IMR-90 (cell line): ENCODE data around the gene GPR21.

Source experiments
- CEBPB ChIP-seq: IDR thresholded peaks from 2 replicates; pipeline ENCODE4 v1.6.1; 2012; ENCODE audit warnings: low read depth, low read length, improper control_type of control experiment
- CHD1 ChIP-seq: IDR thresholded peaks from 2 replicates; pipeline ENCODE4 v1.6.1; 2012; ENCODE audit warnings: low read depth, low read length, improper control_type of control experiment
- POLR2A ChIP-seq: IDR thresholded peaks from 2 replicates; pipeline ENCODE4 v1.6.1; 2012; ENCODE audit warnings: mild to moderate bottlenecking, low read depth, low read length
- RAD21 ChIP-seq: IDR thresholded peaks from 2 replicates; pipeline ENCODE4 v1.6.1; 2012; ENCODE audit warnings: low read length, improper control_type of control experiment
- TF ChIP-seq, protein P1 (sequence below): conservative IDR thresholded peaks from 2 replicates; pipeline ENCODE4 v1.5.1; 2012; ENCODE audit warnings: mild to moderate bottlenecking, low read depth, low read length, improper control_type of control experiment

GRCh38 chr9:123041489-123041888 is 8.0 kb downstream of the GPR21 start:
- TF ChIP-seq, protein P1, sequence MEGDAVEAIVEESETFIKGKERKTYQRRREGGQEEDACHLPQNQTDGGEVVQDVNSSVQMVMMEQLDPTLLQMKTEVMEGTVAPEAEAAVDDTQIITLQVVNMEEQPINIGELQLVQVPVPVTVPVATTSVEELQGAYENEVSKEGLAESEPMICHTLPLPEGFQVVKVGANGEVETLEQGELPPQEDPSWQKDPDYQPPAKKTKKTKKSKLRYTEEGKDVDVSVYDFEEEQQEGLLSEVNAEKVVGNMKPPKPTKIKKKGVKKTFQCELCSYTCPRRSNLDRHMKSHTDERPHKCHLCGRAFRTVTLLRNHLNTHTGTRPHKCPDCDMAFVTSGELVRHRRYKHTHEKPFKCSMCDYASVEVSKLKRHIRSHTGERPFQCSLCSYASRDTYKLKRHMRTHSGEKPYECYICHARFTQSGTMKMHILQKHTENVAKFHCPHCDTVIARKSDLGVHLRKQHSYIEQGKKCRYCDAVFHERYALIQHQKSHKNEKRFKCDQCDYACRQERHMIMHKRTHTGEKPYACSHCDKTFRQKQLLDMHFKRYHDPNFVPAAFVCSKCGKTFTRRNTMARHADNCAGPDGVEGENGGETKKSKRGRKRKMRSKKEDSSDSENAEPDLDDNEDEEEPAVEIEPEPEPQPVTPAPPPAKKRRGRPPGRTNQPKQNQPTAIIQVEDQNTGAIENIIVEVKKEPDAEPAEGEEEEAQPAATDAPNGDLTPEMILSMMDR, result no peak
- TF ChIP-seq CEBPB (no peak), CHD1 (no peak), POLR2A (no peak), RAD21 (no peak)
